A549 (cell line): ENCODE data around the gene ZNF768. TPM values are rescaled to one million over a fixed set of nuclear protein-coding genes. Genes with fewer than 3 reads are reported as not detected.

ENCODE experiments used
- ATAC-seq, 2 experiments: fragments of 200-7000 bp in 1 of 2; fragments of >200 bp in 1 of 2; cut with Nextera tagmentation in 1 of 2; cut with Tn5 transposase in 1 of 2; 3 replicates each; pipeline versions ENCODE4 v1.8.0 to v1.9.1; 2018 to 2020; ENCODE audit warnings: mild to moderate bottlenecking in 1 of 2, moderate library complexity in 1 of 2
- CTCF ChIA-PET: fragments of 300-600 bp; sonication (Branson Sonifier 250); formaldehyde crosslinking; extraction: SDS; loops from one replicate; lab custom pipeline; 2021; ENCODE audit warnings: antibody characterized with exemption, inconsistent platforms; lab: Yijun Ruan, JAX
- POLR2A ChIA-PET: fragments of 350-600 bp; formaldehyde crosslinking; extraction: SDS; loops from one replicate; lab custom pipeline; 2021; ENCODE audit warnings: antibody characterized with exemption, inconsistent platforms; lab: Yijun Ruan, JAX
- DNase-seq, 2 experiments: peaks; one replicate each; pipeline versions ENCODE4 v3.0.0 to v3.0.0-alpha.2; 2011 to 2016; ENCODE audit warnings: low read depth in 1 of 2, low spot score in 1 of 2
- FAIRE-seq: peaks from 2 replicates; lab custom pipeline; 2011; peaks lifted over from hg19 to GRCh38; lab: Jason Lieb, UNC
- H3K27ac ChIP-seq, 2 experiments: fragments of >200 bp; sonication (Bioruptor Twin); formaldehyde crosslinking; 3 replicates each; pipeline ENCODE4 v1.5.1; 2016 to 2017
- H3K4me1 ChIP-seq: fragments of >200 bp; sonication (Bioruptor Twin); formaldehyde crosslinking; 3 replicates; pipeline ENCODE4 v1.6.1; 2016
- H3K4me2 ChIP-seq: fragments of >200 bp; sonication (Bioruptor Twin); formaldehyde crosslinking; 3 replicates; pipeline ENCODE4 v1.6.1; 2016
- H3K4me3 ChIP-seq: fragments of >200 bp; sonication (Bioruptor Twin); formaldehyde crosslinking; 3 replicates; pipeline ENCODE4 v1.5.1; 2016
- H3K9me3 ChIP-seq: fragments of >200 bp; sonication (Bioruptor Twin); formaldehyde crosslinking; 3 replicates; pipeline ENCODE4 v1.6.1; 2016
- E2F6 ChIP-seq: IDR thresholded peaks from 2 replicates; pipeline ENCODE4 v1.6.1; 2012; ENCODE audit warnings: low read depth, borderline replicate concordance
- ELK1 ChIP-seq: fragments of 150-350 bp; IDR thresholded peaks from 2 replicates; pipeline ENCODE4 v1.6.1; 2014; ENCODE audit warnings: low read depth, mild to moderate bottlenecking, low read length
- EP300 ChIP-seq, 2 experiments: fragments of >200 bp; sonication (Bioruptor Twin); formaldehyde crosslinking; IDR thresholded peaks; 2 replicates in 1 of 2; 3 replicates in 1 of 2; pipeline ENCODE4 v1.6.1; 2016 to 2017
- FOSB ChIP-seq: fragments of 250-450 bp; sonication (Bioruptor Pico); IDR thresholded peaks from 2 replicates; pipeline ENCODE4 v1.5.0; 2020; ENCODE audit warnings: mild to moderate bottlenecking, moderate library complexity
- GATA3 ChIP-seq: IDR thresholded peaks from 2 replicates; pipeline ENCODE4 v1.6.1; 2012; ENCODE audit warnings: borderline replicate concordance
- HEYL ChIP-seq: fragments of 250-450 bp; sonication (Bioruptor Pico); IDR thresholded peaks from 2 replicates; pipeline ENCODE4 v1.8.0; 2021; ENCODE audit warnings: mild to moderate bottlenecking, moderate library complexity
- HOXB13 ChIP-seq: fragments of 250-450 bp; sonication (Bioruptor Pico); IDR thresholded peaks from 2 replicates; pipeline ENCODE4 v1.5.0; 2020; ENCODE audit warnings: low read depth, mild to moderate bottlenecking, moderate library complexity
- JUN ChIP-seq, 2 experiments: fragments of >200 bp; sonication (Bioruptor Twin); formaldehyde crosslinking; IDR thresholded peaks; 2 replicates in 1 of 2; 3 replicates in 1 of 2; pipeline ENCODE4 v1.6.1; 2016 to 2017
- KDM1A ChIP-seq: fragments of 200-600 bp; sonication (generic); IDR thresholded peaks from 2 replicates; pipeline ENCODE4 v1.6.1; 2016; ENCODE audit warnings: low read depth, mild to moderate bottlenecking
- KDM5A ChIP-seq: fragments of 200-600 bp; sonication (generic); IDR thresholded peaks from 2 replicates; pipeline ENCODE4 v1.6.1; 2016; ENCODE audit warnings: antibody characterized with exemption, mild to moderate bottlenecking
- MAFK ChIP-seq: fragments of 450-650 bp; IDR thresholded peaks from 2 replicates; pipeline ENCODE4 v1.6.1; 2014; ENCODE audit not compliant: partially characterized antibody
- NFE2L2 ChIP-seq: fragments of 150-350 bp; conservative IDR thresholded peaks from 2 replicates; pipeline ENCODE4 v1.6.1; 2014; ENCODE audit warnings: low read length
- NR3C1 ChIP-seq: fragments of >200 bp; sonication (Bioruptor Twin); formaldehyde crosslinking; IDR thresholded peaks from 3 replicates; pipeline ENCODE4 v1.6.1; 2017
- POLR2A ChIP-seq: IDR thresholded peaks from 2 replicates; pipeline ENCODE4 v1.6.1; 2012; ENCODE audit warnings: mild to moderate bottlenecking, low read length
- RAD21 ChIP-seq, 2 experiments: fragments of >200 bp in 1 of 2; sonication (Bioruptor Twin) in 1 of 2; formaldehyde crosslinking in 1 of 2; IDR thresholded peaks in 1 of 2; conservative IDR thresholded peaks in 1 of 2; 2 replicates in 1 of 2; 3 replicates in 1 of 2; pipeline ENCODE4 v1.6.1; 2012 to 2018; ENCODE audit warnings: inconsistent platforms in 1 of 2
- RFX5 ChIP-seq: fragments of 450-650 bp; IDR thresholded peaks from 2 replicates; pipeline ENCODE4 v1.7.1; 2014; ENCODE audit warnings: antibody characterized with exemption, mild to moderate bottlenecking, moderate library complexity
- USF2 ChIP-seq: fragments of 450-650 bp; IDR thresholded peaks from 2 replicates; pipeline ENCODE4 v1.6.1; 2014; ENCODE audit warnings: antibody characterized with exemption
- ZC3H11A ChIP-seq: fragments of 450-650 bp; IDR thresholded peaks from 2 replicates; pipeline ENCODE4 v1.6.1; 2014; ENCODE audit warnings: antibody characterized with exemption, mild to moderate bottlenecking
- WGBS: methylation state at CpG from one replicate; pipeline ENCODE4 v1.1.6; 2017; ENCODE audit errors: missing lambda C conversion rate; 5-methylcytosine and 5-hydroxymethylcytosine counted together
- polyA minus RNA-seq: library from RNA; depleted of rRNA, polyadenylated mRNA; stranded (reverse); fragments of >200 nt; gene quantifications from 2 replicates; pipeline ENCODE4 v1.2.3, GENCODE V29; 2011; rRNA and poly(A)+ RNA removed
- polyA plus RNA-seq, 4 experiments: library from polyadenylated mRNA; depleted of rRNA in 3 of 4; stranded (reverse); fragments of >200 nt; fragmentation: RNase III in 1 of 4; extraction: RNeasy Plus Mini Kit Qiagen cat#74134 plus additional on column Dnase treatment in 1 of 4; gene quantifications; 2 replicates in 3 of 4; 3 replicates in 1 of 4; pipeline ENCODE4 v1.2.3, GENCODE V29; 2011 to 2017
- TF ChIP-seq, protein P1 (sequence below): fragments of >200 bp; sonication (Bioruptor Twin); formaldehyde crosslinking; IDR thresholded peaks from 3 replicates; pipeline ENCODE4 v1.6.1; 2016
- TF ChIP-seq, protein P2 (sequence below): fragments of 200-600 bp; sonication (generic); IDR thresholded peaks from 2 replicates; pipeline ENCODE4 v1.6.1; 2016; ENCODE audit warnings: antibody characterized with exemption, mild to moderate bottlenecking, moderate library complexity
- TF ChIP-seq, protein P3 (sequence below): IDR thresholded peaks from 2 replicates; pipeline ENCODE4 v1.6.1; 2012
- TF ChIP-seq, protein P4 (sequence below): IDR thresholded peaks from 2 replicates; pipeline ENCODE4 v1.6.1; 2012

The ZNF768 gene
- 17.0 and 21.3 TPM in 2 replicates for polyA plus RNA-seq (2011; rRNA removed)
- polyA plus RNA-seq (2012; cell fraction: cytosol; rRNA removed) = 24.5 and 43.7 TPM in 2 replicates
- 54.9 and 62.7 TPM in 2 replicates for polyA plus RNA-seq (2012; cell fraction: nucleus; rRNA removed)
- 27.3 to 33.6 TPM (median 31.3 TPM) in 3 replicates for polyA plus RNA-seq (2017; fragmentation: RNase III; extraction: RNeasy Plus Mini Kit Qiagen cat#74134 plus additional on column Dnase treatment)
- 11.0 and 11.3 TPM in 2 replicates for polyA minus RNA-seq

DNA sequence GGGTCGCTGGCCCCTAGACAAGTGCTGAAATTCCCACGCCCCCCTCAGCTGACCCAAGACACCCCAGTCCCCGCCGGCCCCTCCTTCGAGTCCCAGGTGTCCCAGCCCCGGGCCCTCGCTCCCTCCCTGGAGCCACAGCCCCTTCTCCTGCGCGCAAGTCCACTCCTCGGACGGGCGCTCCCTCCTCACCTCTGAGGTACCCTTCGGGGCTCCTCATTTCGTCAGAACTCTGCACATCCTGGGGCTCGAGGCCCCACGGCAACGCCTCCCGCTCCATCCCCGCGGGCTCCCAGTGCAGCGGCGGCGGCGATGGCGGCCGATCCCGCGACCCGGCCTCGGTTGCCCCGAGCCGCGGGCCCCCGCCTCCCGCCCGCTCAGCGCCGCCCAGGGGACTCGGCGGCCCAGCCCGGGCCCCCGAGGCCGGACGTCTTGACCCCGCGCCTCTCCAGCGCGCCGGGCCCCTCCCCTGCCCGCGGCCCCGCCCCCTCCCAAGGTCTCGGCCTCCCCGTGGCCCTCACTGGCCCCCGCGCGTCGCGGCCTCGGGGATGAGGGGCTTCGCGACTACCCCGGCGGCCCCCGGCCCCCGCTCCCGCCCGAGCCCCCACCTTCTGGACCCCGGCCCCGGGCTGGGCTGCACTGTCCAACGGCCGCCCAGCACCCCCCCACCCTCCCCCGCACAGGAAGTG is at the start of gene ZNF768:
Gene ZNF768 (minus strand): TSS at position 430 of the 686 bp plus-strand sequence. CDS start 153 bp downstream, at position 277.
- CTCF ChIA-PET = interaction anchor here (0.9 to 2.1 kb wide), 7 partner anchors 8 to 124 kb away, joined by 3 to 8 read pairs (median 4); partner anchors contain the start of genes PRR14 and ZNF747
- TF ChIP-seq JUN (IDR thresholded peaks at IDR 0.05) (peak in 1 of 2 experiments; percentile 95; a peak in 2 of 5 replicates), EP300 (IDR thresholded peaks at IDR 0.05) (no peak), GATA3 (no peak), USF2 (no peak), NR3C1 (no peak), E2F6 (no peak), KDM5A (no peak), ZC3H11A (no peak), POLR2A (peak; percentile 54), RAD21 (conservative IDR thresholded peaks at IDR 0.05 in 1 of 2, IDR thresholded peaks at IDR 0.05 in 1 of 2) (0 out of 5 replicates have a peak, but pooled peaks of 1 of the 2 experiments have one; percentile 19), MAFK (no peak)
- TF ChIP-seq, protein P1, sequence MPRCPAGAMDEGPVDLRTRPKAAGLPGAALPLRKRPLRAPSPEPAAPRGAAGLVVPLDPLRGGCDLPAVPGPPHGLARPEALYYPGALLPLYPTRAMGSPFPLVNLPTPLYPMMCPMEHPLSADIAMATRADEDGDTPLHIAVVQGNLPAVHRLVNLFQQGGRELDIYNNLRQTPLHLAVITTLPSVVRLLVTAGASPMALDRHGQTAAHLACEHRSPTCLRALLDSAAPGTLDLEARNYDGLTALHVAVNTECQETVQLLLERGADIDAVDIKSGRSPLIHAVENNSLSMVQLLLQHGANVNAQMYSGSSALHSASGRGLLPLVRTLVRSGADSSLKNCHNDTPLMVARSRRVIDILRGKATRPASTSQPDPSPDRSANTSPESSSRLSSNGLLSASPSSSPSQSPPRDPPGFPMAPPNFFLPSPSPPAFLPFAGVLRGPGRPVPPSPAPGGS = peak; percentile 80; the same call in 2 of the 3 replicates
- TF ChIP-seq, protein P2, sequence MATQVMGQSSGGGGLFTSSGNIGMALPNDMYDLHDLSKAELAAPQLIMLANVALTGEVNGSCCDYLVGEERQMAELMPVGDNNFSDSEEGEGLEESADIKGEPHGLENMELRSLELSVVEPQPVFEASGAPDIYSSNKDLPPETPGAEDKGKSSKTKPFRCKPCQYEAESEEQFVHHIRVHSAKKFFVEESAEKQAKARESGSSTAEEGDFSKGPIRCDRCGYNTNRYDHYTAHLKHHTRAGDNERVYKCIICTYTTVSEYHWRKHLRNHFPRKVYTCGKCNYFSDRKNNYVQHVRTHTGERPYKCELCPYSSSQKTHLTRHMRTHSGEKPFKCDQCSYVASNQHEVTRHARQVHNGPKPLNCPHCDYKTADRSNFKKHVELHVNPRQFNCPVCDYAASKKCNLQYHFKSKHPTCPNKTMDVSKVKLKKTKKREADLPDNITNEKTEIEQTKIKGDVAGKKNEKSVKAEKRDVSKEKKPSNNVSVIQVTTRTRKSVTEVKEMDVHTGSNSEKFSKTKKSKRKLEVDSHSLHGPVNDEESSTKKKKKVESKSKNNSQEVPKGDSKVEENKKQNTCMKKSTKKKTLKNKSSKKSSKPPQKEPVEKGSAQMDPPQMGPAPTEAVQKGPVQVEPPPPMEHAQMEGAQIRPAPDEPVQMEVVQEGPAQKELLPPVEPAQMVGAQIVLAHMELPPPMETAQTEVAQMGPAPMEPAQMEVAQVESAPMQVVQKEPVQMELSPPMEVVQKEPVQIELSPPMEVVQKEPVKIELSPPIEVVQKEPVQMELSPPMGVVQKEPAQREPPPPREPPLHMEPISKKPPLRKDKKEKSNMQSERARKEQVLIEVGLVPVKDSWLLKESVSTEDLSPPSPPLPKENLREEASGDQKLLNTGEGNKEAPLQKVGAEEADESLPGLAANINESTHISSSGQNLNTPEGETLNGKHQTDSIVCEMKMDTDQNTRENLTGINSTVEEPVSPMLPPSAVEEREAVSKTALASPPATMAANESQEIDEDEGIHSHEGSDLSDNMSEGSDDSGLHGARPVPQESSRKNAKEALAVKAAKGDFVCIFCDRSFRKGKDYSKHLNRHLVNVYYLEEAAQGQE = peak; percentile 69; the same call in 1 of the 2 replicates
- TF ChIP-seq, all 56 proteins: peak for 5
- ATAC-seq = peak; percentile 50 to 52
- Histone ChIP-seq H3K4me2 (peak within 1 kb of the TSS; percentile 81), H3K9me3 (no peaks in the 10 kb centered on the region), H3K4me1 (peaks cover 27% of the 10 kb centered on the region), H3K27ac (peak within 1 kb of the TSS; percentile 96 to 98), H3K4me3 (peak within 1 kb of the TSS; percentile 85)
- POLR2A ChIA-PET = interaction anchor here (0.8 to 3.1 kb wide), 7 partner anchors 9 to 108 kb away, joined by 3 to 17 read pairs (median 4); partner anchors contain the start of genes DCTPP1, SEPHS2 and ZNF764
- DNase-seq = peak; percentile 33 to 44
- WGBS = 3% methylated on average over 14 of the region's 73 CpGs
- FAIRE-seq = no peak

- ChIA-PET POLR2A (interaction anchor here (1.4 kb wide), 1 partner anchor 16 kb away, joined by 3 read pairs; the partner anchor contains the start of gene ZNF764), CTCF (interaction anchor here (1.1 to 1.2 kb wide), 2 partner anchors 54 to 145 kb away, joined by 3 to 6 read pairs; partner anchors contain the start of gene DCTPP1)
- Histone ChIP-seq H3K4me3 (no peak overlapping the region), H3K4me1 (peaks cover 18% of the 10 kb centered on the region), H3K9me3 (no peaks in the 10 kb centered on the region), H3K27ac (no peak overlapping the region), H3K4me2 (no peak overlapping the region)
- DNase-seq = no peak
- ATAC-seq = no peak
- no peak for FAIRE-seq
- 90% methylated on average over 1 of the region's 1 CpG for WGBS
- TF ChIP-seq ELK1 = no peak
- TF ChIP-seq HOXB13 (CRISPR knock-in tag) = no peak
- TF ChIP-seq KDM1A = no peak
- TF ChIP-seq NFE2L2 = no peak
- TF ChIP-seq HEYL (CRISPR knock-in tag) = no peak
- TF ChIP-seq KDM5A = no peak
- TF ChIP-seq, protein P3, sequence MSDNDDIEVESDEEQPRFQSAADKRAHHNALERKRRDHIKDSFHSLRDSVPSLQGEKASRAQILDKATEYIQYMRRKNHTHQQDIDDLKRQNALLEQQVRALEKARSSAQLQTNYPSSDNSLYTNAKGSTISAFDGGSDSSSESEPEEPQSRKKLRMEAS = no peak
- TF ChIP-seq, protein P4, sequence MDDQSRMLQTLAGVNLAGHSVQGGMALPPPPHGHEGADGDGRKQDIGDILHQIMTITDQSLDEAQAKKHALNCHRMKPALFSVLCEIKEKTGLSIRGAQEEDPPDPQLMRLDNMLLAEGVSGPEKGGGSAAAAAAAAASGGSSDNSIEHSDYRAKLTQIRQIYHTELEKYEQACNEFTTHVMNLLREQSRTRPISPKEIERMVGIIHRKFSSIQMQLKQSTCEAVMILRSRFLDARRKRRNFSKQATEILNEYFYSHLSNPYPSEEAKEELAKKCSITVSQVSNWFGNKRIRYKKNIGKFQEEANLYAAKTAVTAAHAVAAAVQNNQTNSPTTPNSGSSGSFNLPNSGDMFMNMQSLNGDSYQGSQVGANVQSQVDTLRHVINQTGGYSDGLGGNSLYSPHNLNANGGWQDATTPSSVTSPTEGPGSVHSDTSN = no peak
- no peak for TF ChIP-seq RFX5
- no peak for TF ChIP-seq FOSB (CRISPR knock-in tag)
Measured at GRCh38 chr16:30574678-30575077, 48.3 kb upstream of the ZNF768 start.
